B cell (primary cell): Measurements from ENCODE around the gene XRCC1. TPM values are rescaled to one million over a fixed set of nuclear protein-coding genes. Genes with fewer than 3 reads are reported as not detected.
A peak's percentile ranks its signal among the peaks of the same experiment; 100 is the strongest.

ENCODE experiments used
- ATAC-seq: fragments of 200-7000 bp; cut with Tn5 transposase; one replicate; pipeline ENCODE4 v1.10.0; 2021; ENCODE audit warnings: low read depth, mild to moderate bottlenecking, moderate number of reproducible peaks, moderate library complexity
- CTCF ChIA-PET: fragments of 350-600 bp; sonication (Branson Sonifier 250); formaldehyde crosslinking; loops from one replicate; lab custom pipeline; 2021; ENCODE audit warnings: antibody characterized with exemption, inconsistent platforms; lab: Charles Lee
- POLR2A ChIA-PET: fragments of 350-600 bp; sonication (Branson Sonifier 250); formaldehyde crosslinking; loops from one replicate; lab custom pipeline; 2021; ENCODE audit warnings: antibody characterized with exemption; lab: Charles Lee
- DNase-seq: peaks from one replicate; pipeline ENCODE4 v3.0.0; 2013
- H2AFZ ChIP-seq: 2 replicates; pipeline ENCODE4 v1.6.1; 2012; ENCODE audit warnings: mild to moderate bottlenecking, low read depth, low read length; ENCODE audit not compliant: insufficient read depth, poor library complexity, severe bottlenecking
- H3K27ac ChIP-seq, 2 donors: 1 replicate in 1 of 2; 2 replicates in 1 of 2; pipeline ENCODE4 v1.5.1; 2012 to 2013; ENCODE audit warnings: low read length in 2 of 2, mild to moderate bottlenecking in 2 of 2, moderate library complexity in 1 of 2
- H3K27me3 ChIP-seq, 4 experiments: fragments of 200-600 bp in 1 of 4; sonication (generic) in 1 of 4; replicated peaks in 1 of 4; 1 replicate in 2 of 4; 2 replicates in 2 of 4; pipeline versions ENCODE4 v1.6.1 to v1.7.0; 2013 to 2016; ENCODE audit warnings: low read length in 3 of 4, mild to moderate bottlenecking in 2 of 4, mixed read lengths in 1 of 4, moderate library complexity in 1 of 4; ENCODE audit not compliant: insufficient read depth in 4 of 4, control insufficient read depth in 3 of 4; ENCODE audit errors: control extremely low read depth in 1 of 4
- H3K36me3 ChIP-seq, 2 experiments: replicated peaks in 1 of 2; 1 replicate in 1 of 2; 2 replicates in 1 of 2; pipeline versions ENCODE4 v1.6.1 to v1.7.1; 2013; ENCODE audit warnings: low read length in 1 of 2; ENCODE audit not compliant: insufficient read depth in 2 of 2, control insufficient read depth in 1 of 2; ENCODE audit errors: control extremely low read depth in 1 of 2, extremely low read depth in 1 of 2
- H3K4me1 ChIP-seq, 2 donors: fragments of 200-600 bp in 1 of 2; sonication (generic) in 1 of 2; 1 replicate in 1 of 2; 2 replicates in 1 of 2; pipeline versions ENCODE4 v1.5.1 to v1.6.1; 2013 to 2017; ENCODE audit warnings: low read length in 2 of 2; ENCODE audit not compliant: control insufficient read depth in 2 of 2, insufficient read depth in 2 of 2
- H3K4me2 ChIP-seq: replicated peaks from 2 replicates; pipeline ENCODE3; 2012; ENCODE audit warnings: mild to moderate bottlenecking, low read depth, low read length; ENCODE audit not compliant: poor library complexity, severe bottlenecking
- H3K4me3 ChIP-seq, 5 experiments: fragments of 200-600 bp in 1 of 5; sonication (generic) in 1 of 5; 1 replicate in 3 of 5; 2 replicates in 2 of 5; pipeline versions ENCODE4 v1.5.1 to v1.7.0; 2011 to 2016; ENCODE audit warnings: low read length in 4 of 5, mild to moderate bottlenecking in 4 of 5, low read depth in 2 of 5, control low read depth in 1 of 5, moderate library complexity in 1 of 5; ENCODE audit not compliant: insufficient read depth in 1 of 5; ENCODE audit errors: control extremely low read depth in 1 of 5, extremely low read depth in 1 of 5
- H3K79me2 ChIP-seq: fragments of 200-600 bp; sonication (generic); one replicate; pipeline ENCODE4 v1.6.0; 2016; ENCODE audit warnings: low read length; ENCODE audit not compliant: control insufficient read depth, insufficient read depth
- H3K9ac ChIP-seq: fragments of 200-600 bp; sonication (generic); 2 replicates; pipeline ENCODE4 v1.6.1; 2017; ENCODE audit warnings: mild to moderate bottlenecking, low read length, moderate library complexity
- H3K9me3 ChIP-seq, 3 donors: one replicate each; pipeline versions ENCODE4 v1.6.1 to v1.7.1; 2013; ENCODE audit warnings: low read length in 2 of 3; ENCODE audit not compliant: control insufficient read depth in 2 of 3, insufficient read depth in 1 of 3; ENCODE audit errors: control extremely low read depth in 1 of 3
- H4K20me1 ChIP-seq: 2 replicates; pipeline ENCODE4 v1.6.0; 2012; ENCODE audit warnings: mild to moderate bottlenecking, low read length; ENCODE audit not compliant: insufficient read depth, control insufficient read depth, poor library complexity, severe bottlenecking
- H3K27ac Mint-ChIP-seq: one replicate; pipeline ENCODE4 v1.8.0; 2021; ENCODE audit warnings: mixed read lengths
- H3K27me3 Mint-ChIP-seq: one replicate; pipeline ENCODE4 v1.8.0; 2021; ENCODE audit warnings: mixed read lengths
- H3K4me1 Mint-ChIP-seq: one replicate; pipeline ENCODE4 v1.8.0; 2021; ENCODE audit warnings: mixed read lengths
- H3K4me3 Mint-ChIP-seq: one replicate; pipeline ENCODE4 v1.8.0; 2021; ENCODE audit warnings: mixed read lengths
- H3K9me3 Mint-ChIP-seq: one replicate; pipeline ENCODE4 v1.8.0; 2022; ENCODE audit warnings: mixed read lengths; ENCODE audit not compliant: insufficient read depth
- EZH2 ChIP-seq: IDR thresholded peaks from 2 replicates; pipeline ENCODE4 v1.6.1; 2012; ENCODE audit warnings: borderline replicate concordance, low read depth, mild to moderate bottlenecking, moderate library complexity, low read length; ENCODE audit not compliant: insufficient read depth, poor library complexity, severe bottlenecking
- WGBS: methylation state at CpG from one replicate; pipeline ENCODE4 v1.1.5; 2013; ENCODE audit warnings: missing lambda C conversion rate; ENCODE audit not compliant: insufficient coverage; 5-methylcytosine and 5-hydroxymethylcytosine counted together
- intact Hi-C: fragments of 100-400 bp; cut with micrococcal nuclease; formaldehyde crosslinking; loops from one replicate; pipeline ENCODE4 v1.10.0; 2022
- polyA plus RNA-seq: library from polyadenylated mRNA; depleted of rRNA; stranded (reverse); fragments of >200 nt; gene quantifications from 2 replicates; pipeline ENCODE4 v1.2.3, GENCODE V29; 2012
- total RNA-seq, 2 donors: library from RNA; stranded (reverse); fragments of 120-200 nt in 1 of 2; gene quantifications; 1 replicate in 1 of 2; 2 replicates in 1 of 2; pipeline versions ENCODE4 v1.2.3 to v1.2.4, GENCODE V29; 2013 to 2022
- TF ChIP-seq, protein P1 (sequence below): fragments of 200-600 bp; IDR thresholded peaks from one replicate; pipeline ENCODE4 v1.8.0; 2022; ENCODE audit warnings: antibody characterized with exemption, mild to moderate bottlenecking

XRCC1 gene
- total and polyA plus RNA-seq, 2 donors (not counting 1 experiment from before 2014, with no cell fraction given): 34.6 to 38.2 TPM

- peaks cover 20 to 34% of the 10 kb centered on the region in 2 donors for H3K4me1 ChIP-seq
- H3K4me2 ChIP-seq: peak within 1 kb of the TSS; percentile 92
- no peaks in the 10 kb centered on the region for H3K36me3 ChIP-seq
- intact Hi-C loops: no loop called here
- Mint-ChIP-seq H3K27ac (peak within 1 kb of the TSS; percentile 88), H3K4me1 (peaks cover 32% of the 10 kb centered on the region), H3K27me3 (no peaks in the 10 kb centered on the region), H3K4me3 (peak within 1 kb of the TSS; percentile 98), H3K9me3 (no peaks in the 10 kb centered on the region)
- DNase-seq: peak; percentile 69
- H2AFZ ChIP-seq: peak within 1 kb of the TSS; percentile 95
- peak within 1 kb of the TSS; percentile 16 to 63 for H3K27ac ChIP-seq
- H3K27me3 ChIP-seq: no peaks in the 10 kb centered on the region
- H3K79me2 ChIP-seq: peaks cover 11% of the 10 kb centered on the region
- TF ChIP-seq, protein P1, sequence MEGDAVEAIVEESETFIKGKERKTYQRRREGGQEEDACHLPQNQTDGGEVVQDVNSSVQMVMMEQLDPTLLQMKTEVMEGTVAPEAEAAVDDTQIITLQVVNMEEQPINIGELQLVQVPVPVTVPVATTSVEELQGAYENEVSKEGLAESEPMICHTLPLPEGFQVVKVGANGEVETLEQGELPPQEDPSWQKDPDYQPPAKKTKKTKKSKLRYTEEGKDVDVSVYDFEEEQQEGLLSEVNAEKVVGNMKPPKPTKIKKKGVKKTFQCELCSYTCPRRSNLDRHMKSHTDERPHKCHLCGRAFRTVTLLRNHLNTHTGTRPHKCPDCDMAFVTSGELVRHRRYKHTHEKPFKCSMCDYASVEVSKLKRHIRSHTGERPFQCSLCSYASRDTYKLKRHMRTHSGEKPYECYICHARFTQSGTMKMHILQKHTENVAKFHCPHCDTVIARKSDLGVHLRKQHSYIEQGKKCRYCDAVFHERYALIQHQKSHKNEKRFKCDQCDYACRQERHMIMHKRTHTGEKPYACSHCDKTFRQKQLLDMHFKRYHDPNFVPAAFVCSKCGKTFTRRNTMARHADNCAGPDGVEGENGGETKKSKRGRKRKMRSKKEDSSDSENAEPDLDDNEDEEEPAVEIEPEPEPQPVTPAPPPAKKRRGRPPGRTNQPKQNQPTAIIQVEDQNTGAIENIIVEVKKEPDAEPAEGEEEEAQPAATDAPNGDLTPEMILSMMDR: no peak
- no peak for TF ChIP-seq EZH2
- H3K9me3 ChIP-seq: no peaks in the 10 kb centered on the region
- H4K20me1 ChIP-seq: no peaks in the 10 kb centered on the region
- ATAC-seq: peak; percentile 94
- ChIA-PET CTCF (interaction anchor here (1.3 to 14.1 kb wide), 4 partner anchors 8 to 77 kb away, joined by 3 to 644 read pairs (median 39); no protein-coding TSS in a partner anchor), POLR2A (interaction anchor here (0.6 to 1.0 kb wide), 2 partner anchors 24 to 106 kb away, joined by 3 read pairs; no protein-coding TSS in a partner anchor)
- peak within 1 kb of the TSS; percentile 80 for H3K9ac ChIP-seq
- under 1% methylated on average over 43 of the region's 54 CpGs for WGBS
- H3K4me3 ChIP-seq: peak within 1 kb of the TSS; percentile 58 to 78 (median 72)
These were observed 48.2 kb downstream of the XRCC1 start, which contains the start of gene ETHE1 for GRCh38 chr19:43526884-43527859. Gene ETHE1 (minus strand): TSS chr19:43527201. CDS start chr19:43527177, 24 bp downstream.
